Body of pancreas (tissue), 4 donors: ENCODE results near the gene TTC36.

Source experiments
- POLR2A ChIP-seq, 3 donors: fragments of 450-650 bp; IDR thresholded peaks; one replicate each; pipeline ENCODE4 v1.6.1; 2016; ENCODE audit warnings: antibody characterized with exemption in 3 of 3, mild to moderate bottlenecking in 2 of 3
- TF ChIP-seq, protein P1 (sequence below), 7 experiments: fragments of 450-650 bp in 4 of 7; fragments of 200-600 bp in 3 of 7; sonication (generic) in 3 of 7; IDR thresholded peaks; one replicate each; pipeline ENCODE4 v1.5.1; 2016 to 2019; ENCODE audit warnings: antibody characterized with exemption in 7 of 7

DNA sequence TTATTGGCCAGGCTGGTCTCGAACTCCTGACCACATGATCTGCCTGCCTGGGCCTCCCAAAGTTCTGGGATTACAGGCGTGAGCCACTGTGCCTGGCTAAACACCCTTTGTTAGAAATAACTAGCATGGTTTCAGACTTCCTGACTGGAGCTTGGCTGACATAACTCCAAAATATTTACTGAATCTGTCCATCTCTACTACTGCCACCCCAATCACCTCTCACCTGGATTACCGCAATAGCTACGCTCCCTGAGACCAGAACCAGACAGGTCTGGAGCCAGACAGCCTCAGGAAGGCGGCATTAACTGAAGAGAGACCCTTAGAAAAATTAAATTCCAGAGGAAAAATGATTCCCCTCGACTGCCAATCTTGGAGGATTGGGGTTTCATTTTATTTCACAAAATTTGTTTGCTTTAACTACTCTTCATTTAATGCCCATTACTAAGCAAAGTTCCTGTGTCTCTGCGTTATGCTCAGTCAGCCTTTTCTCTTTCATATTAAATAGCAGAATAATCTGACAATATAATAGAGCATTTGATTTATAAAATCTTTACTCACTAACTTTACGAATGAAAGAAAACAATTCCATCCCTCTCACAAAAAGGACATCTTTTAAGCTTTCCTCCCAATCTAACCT is 16.9 kb downstream of the TTC36 start:
- TF ChIP-seq, protein P1, sequence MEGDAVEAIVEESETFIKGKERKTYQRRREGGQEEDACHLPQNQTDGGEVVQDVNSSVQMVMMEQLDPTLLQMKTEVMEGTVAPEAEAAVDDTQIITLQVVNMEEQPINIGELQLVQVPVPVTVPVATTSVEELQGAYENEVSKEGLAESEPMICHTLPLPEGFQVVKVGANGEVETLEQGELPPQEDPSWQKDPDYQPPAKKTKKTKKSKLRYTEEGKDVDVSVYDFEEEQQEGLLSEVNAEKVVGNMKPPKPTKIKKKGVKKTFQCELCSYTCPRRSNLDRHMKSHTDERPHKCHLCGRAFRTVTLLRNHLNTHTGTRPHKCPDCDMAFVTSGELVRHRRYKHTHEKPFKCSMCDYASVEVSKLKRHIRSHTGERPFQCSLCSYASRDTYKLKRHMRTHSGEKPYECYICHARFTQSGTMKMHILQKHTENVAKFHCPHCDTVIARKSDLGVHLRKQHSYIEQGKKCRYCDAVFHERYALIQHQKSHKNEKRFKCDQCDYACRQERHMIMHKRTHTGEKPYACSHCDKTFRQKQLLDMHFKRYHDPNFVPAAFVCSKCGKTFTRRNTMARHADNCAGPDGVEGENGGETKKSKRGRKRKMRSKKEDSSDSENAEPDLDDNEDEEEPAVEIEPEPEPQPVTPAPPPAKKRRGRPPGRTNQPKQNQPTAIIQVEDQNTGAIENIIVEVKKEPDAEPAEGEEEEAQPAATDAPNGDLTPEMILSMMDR (IDR thresholded peaks at IDR 0.05): no peak
- TF ChIP-seq POLR2A (IDR thresholded peaks at IDR 0.05): no peak
